SK-N-MC (cell line): ENCODE results near the gene LGALS13.

Experiments
- DNase-seq: peaks from one replicate; pipeline ENCODE4 v3.0.0-alpha.2; 2011; ENCODE audit warnings: low read depth, low spot score
- H3K27ac ChIP-seq: fragments of 200-600 bp; sonication (generic); 2 replicates; pipeline ENCODE4 v1.5.1; 2016; ENCODE audit warnings: mixed run types
- H3K36me3 ChIP-seq: fragments of 200-600 bp; sonication (generic); 2 replicates; pipeline ENCODE4 v1.6.1; 2017; ENCODE audit warnings: antibody characterized with exemption, low read length, mixed read lengths; ENCODE audit not compliant: insufficient read depth
- H3K4me3 ChIP-seq: fragments of 200-600 bp; sonication (generic); 2 replicates; pipeline ENCODE4 v1.5.1; 2016
- H3K9ac ChIP-seq: fragments of 200-600 bp; sonication (generic); 2 replicates; pipeline ENCODE4 v1.8.0; 2017; ENCODE audit warnings: mixed run types, mixed read lengths; ENCODE audit not compliant: insufficient read length
- H3K9me3 ChIP-seq: fragments of 200-600 bp; sonication (generic); 2 replicates; pipeline ENCODE4 v1.6.1; 2017; ENCODE audit warnings: low read depth, mild to moderate bottlenecking, antibody characterized with exemption, low read length, moderate library complexity, mixed read lengths
- EZH2 ChIP-seq: fragments of 200-600 bp; sonication (generic); IDR thresholded peaks from one replicate; pipeline ENCODE4 v1.6.1; 2017; ENCODE audit warnings: antibody characterized with exemption
- FOXP2 ChIP-seq: optimal IDR thresholded peaks from 2 replicates; pipeline ENCODE3; 2011; ENCODE audit warnings: mild to moderate bottlenecking, moderate library complexity; ENCODE audit not compliant: insufficient read depth; ENCODE audit errors: extremely low read length, control extremely low read depth
- POLR2AphosphoS5 ChIP-seq: IDR thresholded peaks from 2 replicates; pipeline ENCODE4 v1.6.1; 2012; ENCODE audit warnings: mild to moderate bottlenecking, low read depth, low read length, borderline replicate concordance

The LGALS13 gene

DNA sequence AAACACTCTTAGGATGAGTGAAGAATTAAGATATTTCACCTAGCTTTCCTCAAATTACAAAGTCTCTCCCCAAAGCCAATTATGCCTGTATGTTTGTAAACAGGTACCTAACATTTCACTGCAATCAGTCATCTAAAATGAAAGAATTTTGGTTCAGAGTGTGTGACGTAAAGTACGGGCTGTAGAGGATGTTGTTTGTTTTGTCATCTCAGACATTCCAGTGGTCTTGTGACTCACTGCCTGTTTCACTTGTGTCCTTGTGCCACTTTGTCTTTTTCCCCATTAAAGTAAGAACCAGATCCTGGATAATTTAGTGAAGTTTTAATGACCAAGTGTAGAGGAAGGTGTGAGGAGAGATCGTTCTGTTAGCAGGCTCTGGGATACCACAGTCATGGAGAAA lies 33.7 kb upstream of the LGALS13 start:
- H3K9me3 ChIP-seq, result no peaks in the 10 kb centered on the region
- no peak for DNase-seq
- no peak overlapping the region for H3K27ac ChIP-seq
- H3K9ac ChIP-seq, result no peak overlapping the region
- TF ChIP-seq POLR2AphosphoS5, result no peak
- no peak for TF ChIP-seq EZH2
- TF ChIP-seq FOXP2, result no peak
- no peaks in the 10 kb centered on the region for H3K36me3 ChIP-seq
- no peak overlapping the region for H3K4me3 ChIP-seq

DNA sequence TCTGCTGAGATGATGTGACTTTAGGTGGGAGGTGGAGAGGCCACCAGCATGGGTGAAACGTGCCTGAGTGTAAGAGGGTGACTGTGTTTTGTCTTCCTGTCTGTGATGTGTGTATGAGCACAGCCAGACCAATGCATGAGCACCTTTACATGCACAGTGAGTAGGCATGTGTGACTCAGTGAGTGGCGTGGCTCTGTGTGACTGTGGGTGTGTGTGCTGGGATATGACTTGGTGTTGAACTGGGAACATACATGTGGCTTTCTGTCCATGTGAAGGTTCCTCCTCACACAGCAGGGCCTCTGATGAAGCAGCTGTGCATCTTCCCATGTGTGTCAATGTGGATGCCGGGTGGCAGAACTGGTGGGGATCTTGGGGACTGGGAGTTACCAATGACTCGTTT lies 19.9 kb upstream of the LGALS13 start:
- no peak for DNase-seq
- no peak overlapping the region for H3K4me3 ChIP-seq
- H3K9ac ChIP-seq, result no peak overlapping the region
- TF ChIP-seq FOXP2 (no peak), EZH2 (no peak), POLR2AphosphoS5 (no peak)
- no peaks in the 10 kb centered on the region for H3K36me3 ChIP-seq
- no peaks in the 10 kb centered on the region for H3K9me3 ChIP-seq
- H3K27ac ChIP-seq, result no peak overlapping the region

DNA sequence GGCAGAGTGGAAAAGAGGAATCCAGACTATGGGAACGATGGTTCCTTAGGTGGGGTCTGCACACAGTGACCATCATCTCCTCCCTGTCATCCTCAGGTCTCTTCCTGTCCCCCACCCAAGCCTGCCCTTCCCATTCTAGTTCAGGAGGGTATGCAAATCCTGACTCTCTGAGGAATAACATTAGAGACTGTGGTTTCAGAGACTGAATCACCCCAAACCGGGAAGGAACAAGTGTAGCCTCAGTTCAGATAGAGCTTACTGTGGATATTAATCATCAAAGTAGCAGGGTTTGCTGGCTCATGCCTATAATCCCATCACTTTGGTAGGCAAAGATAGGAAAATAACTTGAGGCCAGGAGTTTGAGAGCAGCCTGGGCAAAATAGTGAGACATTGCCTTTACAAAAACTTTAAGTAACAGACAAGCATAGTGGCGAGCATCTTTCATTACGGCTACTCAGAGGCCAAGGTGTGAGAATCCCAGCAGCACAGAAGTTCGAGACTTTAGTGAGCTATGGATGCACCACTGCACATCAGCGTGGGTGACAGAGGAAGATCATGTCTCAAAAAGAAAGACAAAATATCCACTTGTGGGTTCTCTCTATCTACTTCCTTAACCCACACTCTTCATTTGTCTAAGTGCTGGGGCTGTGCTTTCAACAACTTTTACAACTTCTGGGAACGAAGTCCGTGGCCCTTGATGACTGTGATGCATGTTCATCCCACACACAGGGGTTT lies 19.3 kb upstream of the LGALS13 start:
- Histone ChIP-seq H3K9me3 (no peaks in the 10 kb centered on the region), H3K27ac (no peak overlapping the region), H3K9ac (no peak overlapping the region), H3K4me3 (no peak overlapping the region), H3K36me3 (no peaks in the 10 kb centered on the region)
- TF ChIP-seq EZH2 (no peak), FOXP2 (no peak), POLR2AphosphoS5 (no peak)
- DNase-seq, result no peak

DNA sequence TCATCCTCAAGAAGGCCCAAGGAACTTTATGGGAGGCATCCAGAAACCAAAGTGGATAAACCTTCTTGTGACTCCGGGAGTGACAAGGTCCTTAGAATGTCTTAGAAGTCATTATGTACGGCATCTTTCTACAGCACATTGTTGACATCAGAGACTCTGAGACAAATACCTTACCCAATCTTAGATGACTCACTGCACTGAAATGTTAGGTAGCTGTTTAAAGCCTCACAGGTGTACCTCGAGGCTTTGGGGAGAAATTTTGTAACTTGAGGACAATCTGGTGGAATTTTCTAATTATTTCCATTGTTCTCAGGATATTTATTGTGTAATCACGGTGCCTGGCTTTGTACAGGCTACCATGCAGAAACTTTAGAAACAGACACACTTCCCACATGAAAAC lies 14.8 kb upstream of the LGALS13 start:
- Histone ChIP-seq H3K36me3 (no peaks in the 10 kb centered on the region), H3K27ac (no peak overlapping the region)
- no peak for DNase-seq

DNA sequence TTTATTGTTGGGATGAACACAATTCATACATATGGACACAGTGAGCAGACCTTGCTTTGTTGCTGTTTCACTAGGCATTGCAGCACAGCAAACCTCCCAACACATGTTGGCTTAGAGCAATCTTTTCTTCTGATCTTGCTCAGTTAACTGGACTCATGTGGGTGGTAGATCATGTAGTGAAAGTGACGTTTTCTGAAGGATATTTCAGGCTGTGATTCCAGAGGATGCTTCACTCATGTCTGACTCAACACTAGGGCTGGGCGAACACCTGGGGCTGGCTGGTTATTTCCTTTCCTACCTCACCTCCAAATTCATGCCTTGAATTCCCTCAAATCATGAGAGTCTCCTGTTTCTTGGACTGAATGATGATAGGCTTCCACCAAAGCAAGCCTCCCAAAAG lies 14.3 kb upstream of the LGALS13 start:
- H3K4me3 ChIP-seq, result no peak overlapping the region
- H3K27ac ChIP-seq, result no peak overlapping the region
- no peaks in the 10 kb centered on the region for H3K36me3 ChIP-seq
- TF ChIP-seq POLR2AphosphoS5 (no peak), FOXP2 (no peak), EZH2 (no peak)
- no peak overlapping the region for H3K9ac ChIP-seq
- DNase-seq, result no peak
- H3K9me3 ChIP-seq, result no peaks in the 10 kb centered on the region

More for the DNA sequence above, 14.8 kb upstream of the LGALS13 start:
- H3K9me3 ChIP-seq, result no peaks in the 10 kb centered on the region
- no peak for TF ChIP-seq EZH2
- no peak for TF ChIP-seq POLR2AphosphoS5
- no peak for TF ChIP-seq FOXP2
- no peak overlapping the region for H3K4me3 ChIP-seq
- H3K9ac ChIP-seq, result no peak overlapping the region

DNA sequence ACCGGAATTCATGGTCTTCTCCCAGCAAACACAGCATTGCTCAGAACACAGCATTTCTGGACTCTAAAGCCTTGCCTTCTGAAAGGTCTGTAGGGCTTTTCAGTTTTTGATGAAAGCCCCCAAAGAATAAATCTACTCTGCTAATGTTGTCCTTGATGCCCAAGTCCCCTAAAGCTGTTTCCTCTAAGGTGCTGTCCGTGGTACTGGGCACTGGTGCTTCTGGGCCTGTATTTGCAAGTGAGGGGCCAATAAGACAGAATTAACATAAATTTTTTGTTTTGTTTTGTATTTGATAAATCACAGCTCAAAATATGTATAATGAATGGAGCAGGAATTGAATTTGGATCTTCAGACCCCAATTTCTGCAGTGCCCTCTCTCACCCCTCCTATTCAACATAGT lies 12.1 kb upstream of the LGALS13 start:
- H3K27ac ChIP-seq, result no peak overlapping the region
- no peaks in the 10 kb centered on the region for H3K36me3 ChIP-seq
- no peak overlapping the region for H3K4me3 ChIP-seq
- no peaks in the 10 kb centered on the region for H3K9me3 ChIP-seq
- DNase-seq, result no peak
- H3K9ac ChIP-seq, result no peak overlapping the region
- TF ChIP-seq POLR2AphosphoS5 (no peak), FOXP2 (no peak), EZH2 (no peak)

DNA sequence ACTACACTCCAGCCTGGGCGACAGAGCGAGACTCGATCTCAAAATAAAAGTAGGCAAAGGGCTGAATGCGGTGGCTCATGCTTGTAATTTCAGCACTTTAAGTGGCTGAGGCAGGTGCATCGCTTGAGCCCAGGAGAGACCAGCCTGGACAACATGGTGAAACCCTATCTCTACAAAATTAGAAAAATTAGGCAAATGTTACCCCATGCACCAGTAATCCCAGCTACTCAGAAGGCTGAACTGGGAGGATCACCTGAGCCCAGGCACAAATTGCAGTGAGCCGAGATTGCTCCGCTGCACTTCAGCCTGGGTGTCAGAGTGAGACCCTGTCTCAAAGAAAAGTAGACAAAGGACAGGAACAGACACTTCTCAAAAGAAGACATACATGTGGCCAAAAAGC lies 9.9 kb upstream of the LGALS13 start:
- Histone ChIP-seq H3K9ac (no peak overlapping the region), H3K4me3 (no peak overlapping the region), H3K36me3 (no peaks in the 10 kb centered on the region), H3K9me3 (no peaks in the 10 kb centered on the region), H3K27ac (no peak overlapping the region)
- no peak for DNase-seq
- TF ChIP-seq EZH2, result no peak
- TF ChIP-seq FOXP2, result no peak
- TF ChIP-seq POLR2AphosphoS5, result no peak

DNA sequence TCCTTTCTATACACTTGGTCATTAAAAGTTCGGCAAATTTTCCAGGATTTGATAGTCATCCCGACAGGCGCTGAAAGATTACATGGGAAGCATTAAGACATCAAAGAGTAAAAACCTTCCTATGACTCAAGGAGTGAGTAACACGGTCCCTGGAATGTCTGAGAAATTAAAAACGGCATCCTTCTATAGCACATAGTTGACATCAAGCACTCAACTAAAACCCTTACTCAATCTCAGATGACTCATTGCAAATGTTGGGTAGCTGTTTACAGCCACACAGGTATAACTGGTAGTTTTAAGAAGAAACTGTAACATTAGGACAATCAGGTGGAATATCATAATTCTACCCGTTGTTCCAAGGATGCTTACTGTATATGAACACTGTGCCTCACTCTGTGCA lies 6.4 kb upstream of the LGALS13 start:
- H3K27ac ChIP-seq, result no peak overlapping the region
- no peak for TF ChIP-seq POLR2AphosphoS5
- TF ChIP-seq EZH2, result no peak
- TF ChIP-seq FOXP2, result no peak
- DNase-seq, result no peak

DNA sequence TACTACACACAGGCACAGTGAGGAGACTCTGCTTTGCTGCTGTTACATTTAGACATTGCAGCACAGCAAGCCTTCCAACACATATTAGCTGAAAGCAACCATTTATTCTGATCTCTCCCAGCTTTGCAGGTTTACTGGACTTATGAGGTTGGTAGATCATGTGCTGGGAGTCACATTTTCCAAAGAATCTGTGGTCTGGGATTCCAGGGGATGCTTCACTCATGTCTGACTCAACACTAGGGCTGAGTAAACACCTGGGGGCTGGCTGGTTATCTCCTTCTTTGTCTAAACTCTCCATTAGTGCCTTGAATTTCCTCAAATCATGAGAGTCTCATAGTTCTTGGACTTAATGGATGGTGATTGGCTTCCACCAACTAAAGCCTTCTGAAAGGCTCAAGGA lies 5.4 kb upstream of the LGALS13 start:
- H3K4me3 ChIP-seq, result no peak overlapping the region
- TF ChIP-seq FOXP2 (no peak), EZH2 (no peak)
- no peak overlapping the region for H3K9ac ChIP-seq
- no peaks in the 10 kb centered on the region for H3K36me3 ChIP-seq
- H3K27ac ChIP-seq, result no peak overlapping the region
- no peak for DNase-seq
- no peaks in the 10 kb centered on the region for H3K9me3 ChIP-seq

More for the DNA sequence above, 6.4 kb upstream of the LGALS13 start:
- Histone ChIP-seq H3K36me3 (no peaks in the 10 kb centered on the region), H3K9me3 (no peaks in the 10 kb centered on the region), H3K9ac (no peak overlapping the region), H3K4me3 (no peak overlapping the region)
